Measurements from ENCODE around the gene ITPR1.
A peak's percentile ranks its signal among the peaks of the same experiment; 100 is the strongest.

The ITPR1 gene

GRCh38 chr3:4750306-4750968 is 257.3 kb downstream of the ITPR1 start:
- no peak for TF ChIP-seq ZNF274 (IDR thresholded peaks at IDR 0.05; ENCODE audit: low read depth, low read length)
- peak overlapping the region; percentile 71 for H3K4me3 ChIP-seq (ENCODE audit: low read length)

- peak overlapping the region; percentile 71 for H3K4me3 ChIP-seq (ENCODE audit: low read length)
- no peak for TF ChIP-seq ZNF274 (IDR thresholded peaks at IDR 0.05; ENCODE audit: low read depth, low read length)
Observed at GRCh38 chr3:4751029-4751501, 257.9 kb downstream of the ITPR1 start.

- no peak for TF ChIP-seq ZNF274 (IDR thresholded peaks at IDR 0.05; ENCODE audit: low read depth, low read length)
- peak overlapping the region; percentile 71 for H3K4me3 ChIP-seq (ENCODE audit: low read length)
Observed at GRCh38 chr3:4751502-4752101, 258.5 kb downstream of the ITPR1 start.

GRCh38 chr3:4752201-4753072 is 259.3 kb downstream of the ITPR1 start:
- no peak overlapping the region; the same call in 1 of the 2 replicates for H3K4me3 ChIP-seq (ENCODE audit: low read length)
- no peak for TF ChIP-seq ZNF274 (IDR thresholded peaks at IDR 0.05; ENCODE audit: low read depth, low read length)

GRCh38 chr3:4753073-4753691 is 260.0 kb downstream of the ITPR1 start:
- no peak overlapping the region; the same call in 1 of the 2 replicates for H3K4me3 ChIP-seq (ENCODE audit: low read length)
- no peak for TF ChIP-seq ZNF274 (IDR thresholded peaks at IDR 0.05; ENCODE audit: low read depth, low read length)

GRCh38 chr3:4754180-4755086 is 261.3 kb downstream of the ITPR1 start:
- H3K4me3 ChIP-seq (ENCODE audit: low read length), result no peak overlapping the region
- no peak for TF ChIP-seq ZNF274 (IDR thresholded peaks at IDR 0.05; ENCODE audit: low read depth, low read length)

- H3K4me3 ChIP-seq (ENCODE audit: low read length), result no peak overlapping the region
- TF ChIP-seq ZNF274 (IDR thresholded peaks at IDR 0.05; ENCODE audit: low read depth, low read length), result no peak
Observed at GRCh38 chr3:4755566-4755965, 262.4 kb downstream of the ITPR1 start.

- TF ChIP-seq ZNF274 (IDR thresholded peaks at IDR 0.05; ENCODE audit: low read depth, low read length), result no peak
- no peak overlapping the region for H3K4me3 ChIP-seq (ENCODE audit: low read length)
Observed at GRCh38 chr3:4756057-4756775, 263.1 kb downstream of the ITPR1 start.

- no peak for TF ChIP-seq ZNF274 (IDR thresholded peaks at IDR 0.05; ENCODE audit: low read depth, low read length)
- no peak overlapping the region for H3K4me3 ChIP-seq (ENCODE audit: low read length)
Observed at GRCh38 chr3:4756855-4757574, 263.9 kb downstream of the ITPR1 start.

GRCh38 chr3:4757575-4758248 is 264.6 kb downstream of the ITPR1 start:
- no peak overlapping the region for H3K4me3 ChIP-seq (ENCODE audit: low read length)
- TF ChIP-seq ZNF274 (IDR thresholded peaks at IDR 0.05; ENCODE audit: low read depth, low read length), result no peak

- TF ChIP-seq ZNF274 (IDR thresholded peaks at IDR 0.05; ENCODE audit: low read depth, low read length), result no peak
- H3K4me3 ChIP-seq (ENCODE audit: low read length), result no peak overlapping the region; the same call in 1 of the 2 replicates
Observed at GRCh38 chr3:4758249-4758860, 265.2 kb downstream of the ITPR1 start.
